ENCODE results near the gene DNHD1.
A peak's percentile ranks its signal among the peaks of the same experiment; 100 is the strongest.

The DNHD1 gene

DNA sequence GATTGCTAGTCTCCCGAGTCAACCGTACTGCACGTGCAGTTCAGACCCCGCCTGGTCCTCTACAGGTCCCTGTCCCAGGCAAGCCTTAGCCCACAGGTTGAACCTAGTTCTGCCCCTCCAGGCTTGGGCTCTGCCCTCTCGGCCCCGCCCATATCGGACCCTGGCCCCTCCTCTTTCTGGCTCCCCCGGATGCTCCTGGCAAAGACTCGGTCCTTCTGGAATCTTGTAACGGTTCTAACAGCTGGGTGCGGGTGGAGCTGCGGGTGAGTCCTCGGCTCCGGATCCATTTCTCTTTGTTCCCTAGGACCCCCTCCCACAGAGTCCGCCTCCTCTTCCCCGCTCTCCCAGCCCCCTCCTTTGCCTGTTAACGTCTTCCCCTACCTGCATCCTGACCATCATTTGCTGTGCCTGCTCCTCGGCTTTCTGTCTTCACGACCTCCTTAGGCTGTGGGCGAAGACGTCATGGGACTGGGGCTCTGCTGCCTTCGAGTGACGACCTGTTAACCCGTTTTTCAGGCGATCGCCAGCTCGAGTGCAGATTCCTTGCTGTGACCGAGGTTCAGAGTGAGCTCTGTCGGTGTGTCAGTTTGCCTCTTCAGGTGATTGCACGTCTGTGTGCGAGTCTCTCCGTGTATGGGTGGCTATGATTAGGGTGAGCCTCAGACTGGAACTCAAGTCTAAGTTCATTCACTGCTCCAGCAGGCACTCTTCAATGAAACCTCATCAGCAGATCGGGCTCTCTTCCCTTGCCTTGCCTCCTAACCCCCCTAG, at the start of gene DNHD1:
Gene DNHD1 (plus strand): TSS at position 212 of the 771 bp plus-strand sequence. CDS start 936 bp downstream, outside the sequence.
- no peak for DNase-seq

- no peak for DNase-seq
Measured at GRCh38 chr11:6448574-6448973, 48.5 kb upstream of the DNHD1 start.

DNA sequence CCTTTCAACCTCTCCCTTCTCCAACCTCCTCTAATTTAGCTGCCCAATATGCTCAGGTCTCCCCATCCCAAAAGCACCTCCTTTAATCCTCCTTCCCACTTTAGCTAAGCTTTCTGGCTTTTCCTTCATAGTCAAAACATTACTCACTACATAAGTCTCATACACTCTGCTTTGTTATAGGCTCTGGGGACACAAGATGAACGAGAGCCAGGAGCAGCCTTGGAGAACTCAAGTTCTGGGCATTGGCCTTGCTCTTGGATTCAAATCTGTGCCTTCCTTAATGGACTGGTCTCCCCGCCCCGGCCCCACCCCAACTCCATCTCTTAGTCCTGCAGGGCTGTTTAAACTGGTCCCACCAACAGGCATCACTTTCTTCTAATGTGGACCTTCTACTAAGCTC, 44.9 kb upstream of the DNHD1 start:
- no peak for DNase-seq

- no peak for DNase-seq
Measured at GRCh38 chr11:6453152-6453551, 43.9 kb upstream of the DNHD1 start.

DNA sequence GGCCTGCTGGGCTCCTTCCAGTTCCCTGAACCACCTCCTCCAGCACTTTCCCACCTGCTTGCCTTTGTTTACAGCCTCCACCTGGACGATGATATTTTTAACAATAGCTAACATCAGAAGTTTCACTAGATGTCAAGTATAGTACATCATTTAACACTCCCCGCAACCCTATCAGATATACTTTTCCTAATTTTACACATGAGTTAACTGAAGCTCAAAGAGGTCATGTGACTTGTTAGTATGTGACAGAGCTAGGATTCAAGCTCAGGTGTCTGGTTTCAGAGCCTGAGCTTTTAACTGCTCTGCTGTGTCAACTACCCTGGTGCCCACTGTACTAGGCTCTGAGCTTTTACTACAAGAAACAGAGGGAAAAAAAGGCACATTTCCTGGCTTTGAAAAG, 42.0 kb upstream of the DNHD1 start:
- DNase-seq: no peak

DNA sequence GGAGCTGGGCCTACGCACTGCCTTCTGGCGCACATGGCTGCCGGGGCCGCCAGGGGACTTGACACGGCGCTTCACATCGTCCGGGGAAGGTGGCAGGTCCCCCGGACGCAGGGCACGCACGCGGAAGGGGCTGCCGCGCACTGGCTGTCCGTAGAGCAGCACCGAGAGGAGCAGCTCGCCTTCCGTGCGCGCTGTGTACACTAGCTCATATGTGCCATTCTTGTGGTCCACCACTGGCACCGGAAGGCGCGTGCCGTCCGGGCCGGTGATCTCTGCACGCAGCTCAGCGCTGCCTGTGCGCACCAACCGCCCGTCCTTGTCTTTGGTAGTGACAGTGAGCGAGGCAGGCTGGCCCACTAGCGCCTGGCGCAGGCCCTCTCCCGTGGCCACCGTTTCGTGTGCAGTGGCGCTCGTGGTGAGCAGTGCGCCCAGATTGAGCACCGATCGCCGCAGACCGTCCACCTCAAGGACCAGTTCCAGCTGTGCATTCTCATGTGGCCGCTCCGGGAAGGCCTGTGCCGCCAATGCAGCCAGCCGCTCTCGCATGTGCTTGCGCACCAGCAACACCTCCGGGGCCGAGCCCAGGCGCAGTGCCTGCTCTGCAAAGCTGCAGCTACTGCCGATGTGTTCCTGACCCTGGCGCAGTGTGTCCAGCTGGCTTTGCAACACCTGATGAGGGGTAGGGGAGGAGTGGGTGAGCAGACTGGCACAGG, 40.6 kb upstream of the DNHD1 start:
- DNase-seq: no peak

DNA sequence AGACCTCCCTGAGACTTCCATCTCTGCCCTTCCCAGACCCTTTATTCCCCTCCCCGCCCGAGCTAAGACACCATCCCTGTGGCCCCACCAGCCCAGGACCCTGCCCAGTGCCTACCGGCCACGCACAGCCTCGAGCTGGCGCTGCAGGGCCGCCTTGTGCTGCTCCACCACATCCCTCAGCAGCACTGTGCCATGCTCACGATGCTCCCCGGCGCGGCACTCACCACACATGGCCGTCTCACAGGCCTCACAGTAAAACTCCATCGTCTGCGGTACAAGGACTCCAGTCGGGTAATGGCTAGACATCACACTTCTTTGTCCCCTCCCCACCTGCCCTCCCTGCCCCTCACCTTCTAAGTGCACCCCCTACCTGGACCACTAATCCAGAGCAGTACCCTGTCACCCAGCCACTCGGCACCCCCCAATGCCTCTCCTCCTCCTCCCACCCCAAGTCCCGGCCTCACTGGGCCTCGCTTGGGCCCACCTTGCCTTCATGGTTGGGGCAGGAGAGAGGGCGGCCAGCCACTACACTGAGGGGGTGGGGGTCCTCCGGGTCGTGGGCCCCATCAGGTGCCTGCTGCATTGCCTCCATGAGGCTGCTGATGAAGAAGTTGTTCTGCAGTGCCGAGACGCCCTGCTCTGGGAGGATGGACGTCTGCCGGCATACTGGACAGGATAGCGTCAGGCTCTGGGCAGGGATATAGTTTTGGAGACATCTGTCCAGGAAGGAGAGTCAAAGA, 39.3 kb upstream of the DNHD1 start:
- DNase-seq: no peak

GRCh38 chr11:6458352-6459098, 38.6 kb upstream of the DNHD1 start:
- no peak for DNase-seq

DNA sequence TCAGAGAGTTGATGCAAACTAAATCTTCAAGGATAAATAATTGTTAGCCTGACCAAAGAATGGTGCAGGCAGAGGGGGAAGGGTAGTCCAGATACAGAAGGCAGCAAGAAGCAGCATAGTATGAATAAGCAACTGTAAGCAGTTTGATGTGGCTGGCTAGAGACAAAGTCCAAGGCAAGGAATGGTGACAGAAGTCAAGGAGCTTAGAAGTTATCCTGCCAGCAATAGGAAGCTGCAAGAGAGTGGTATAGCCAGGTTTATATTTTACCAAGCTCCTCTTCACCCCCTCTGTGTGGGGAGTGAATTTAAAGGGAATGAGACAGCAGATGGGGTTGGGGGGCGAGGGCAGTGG, 38.0 kb upstream of the DNHD1 start:
- no peak for DNase-seq

GRCh38 chr11:6468712-6469495, 28.2 kb upstream of the DNHD1 start:
- no peak for DNase-seq

DNA sequence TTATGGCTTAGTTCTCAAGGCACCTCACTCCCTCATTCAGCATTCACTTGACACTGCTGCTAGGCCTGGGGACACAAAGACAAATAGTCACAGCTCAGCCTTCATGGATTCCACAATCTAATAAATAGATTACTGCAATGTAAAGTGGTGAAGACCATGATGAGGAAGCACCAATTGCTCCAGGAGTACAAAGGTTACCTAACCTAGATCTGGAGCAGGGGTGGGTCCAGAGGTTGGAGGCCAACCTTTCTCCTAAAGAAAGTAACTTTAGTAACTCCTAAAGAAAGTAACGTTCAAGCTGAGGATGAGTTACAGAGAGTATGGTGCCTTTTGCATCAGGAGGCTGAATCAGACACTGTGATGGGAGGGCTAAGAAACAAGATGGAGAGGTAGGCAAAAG, 27.5 kb upstream of the DNHD1 start:
- DNase-seq: no peak

DNA sequence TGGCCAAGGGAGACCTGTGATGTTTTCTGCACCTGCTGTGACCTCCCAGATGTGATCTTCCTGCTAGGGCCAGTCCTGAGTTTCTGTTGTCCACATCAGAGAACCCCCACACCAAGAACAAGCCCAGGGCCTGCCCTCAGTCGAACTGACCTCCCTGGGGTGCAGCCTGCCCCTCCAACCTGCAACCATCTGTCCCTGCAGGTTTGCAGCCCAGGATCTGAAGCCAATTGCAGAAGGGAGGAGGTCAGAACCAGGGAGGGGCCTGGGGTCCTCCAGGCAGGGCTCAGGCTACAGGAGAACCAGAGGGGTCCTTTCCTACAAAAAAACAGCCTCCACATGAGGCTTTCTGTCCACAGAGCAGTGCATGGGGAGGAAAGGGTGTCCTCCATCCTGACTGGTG, 24.1 kb upstream of the DNHD1 start:
- no peak for DNase-seq

GRCh38 chr11:6473451-6474412, 23.3 kb upstream of the DNHD1 start, which contains the start of gene TRIM3:
TSS of gene TRIM3 (minus strand) at chr11:6473941. CDS start at chr11:6465695, 8,246 bp downstream.
- DNase-seq: peak; percentile 28

DNA sequence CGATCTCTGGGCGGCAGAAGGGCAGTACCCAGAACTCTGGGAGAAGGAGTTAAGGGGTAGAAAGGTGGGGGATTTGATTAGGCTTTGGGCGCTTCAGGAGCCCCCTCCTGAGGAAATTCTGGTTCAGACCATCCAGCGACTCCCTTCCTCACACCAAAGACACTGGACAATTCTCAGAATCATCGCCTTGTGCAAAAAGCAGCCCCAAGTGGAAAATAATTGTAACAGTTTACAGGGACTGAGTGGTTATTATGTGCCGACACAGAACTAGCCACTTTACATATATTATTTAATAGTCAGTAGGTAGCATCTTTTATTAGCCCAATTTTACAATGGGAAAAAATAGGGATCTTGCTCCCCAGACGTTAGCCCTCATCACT, 22.7 kb upstream of the DNHD1 start:
- DNase-seq: no peak

DNA sequence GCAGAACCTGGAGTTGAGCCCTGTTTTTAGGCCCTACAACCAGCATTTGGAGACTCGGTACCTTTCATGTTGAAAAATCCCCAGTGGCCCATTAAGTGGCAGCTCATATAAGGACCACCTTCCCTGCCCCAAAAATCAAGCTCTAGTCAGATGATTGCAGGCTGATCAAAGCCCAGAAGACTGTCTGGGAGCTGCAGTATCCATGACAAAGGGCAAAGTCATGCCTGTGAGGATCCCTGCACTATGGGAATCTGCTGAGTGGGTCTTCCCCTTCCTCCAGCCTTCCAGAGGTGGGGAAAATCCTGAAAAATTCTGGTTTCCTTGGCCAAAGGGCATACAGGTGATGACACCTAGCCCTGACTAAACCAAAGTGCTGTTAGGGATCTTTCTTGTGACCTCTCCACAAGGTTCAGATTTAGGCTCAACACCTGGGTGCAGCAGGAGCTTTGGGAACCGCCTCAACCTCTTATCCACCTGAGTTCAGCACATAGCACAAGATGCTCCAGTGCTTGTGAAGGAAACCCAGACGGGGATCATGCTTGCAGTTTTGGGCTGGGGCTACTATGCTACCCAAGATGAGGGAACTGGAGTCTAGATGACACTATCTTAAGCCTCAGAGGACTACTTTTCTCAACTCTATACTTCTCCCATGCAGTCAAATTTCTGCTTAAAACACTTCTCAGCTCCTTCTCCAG, 22.1 kb upstream of the DNHD1 start:
- DNase-seq: no peak

DNA sequence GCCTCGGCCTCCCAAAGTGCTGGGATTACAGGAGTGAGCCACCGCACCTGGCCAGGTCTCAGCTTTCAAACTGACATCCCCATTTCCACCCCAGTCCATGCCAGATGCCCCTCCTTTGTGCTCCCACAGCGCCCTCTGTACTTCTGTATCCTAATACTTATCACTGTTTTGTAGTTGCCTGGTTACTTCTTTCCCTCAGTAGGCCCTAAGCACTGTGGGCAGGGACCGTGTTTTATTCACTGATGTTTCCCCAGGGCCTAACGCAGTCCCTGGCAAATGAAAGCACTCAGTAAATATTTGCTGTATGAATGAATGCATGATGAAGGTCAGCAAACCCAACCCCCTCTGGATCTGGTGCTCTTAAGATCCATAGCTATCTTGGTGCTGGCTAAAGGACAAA, 21.1 kb upstream of the DNHD1 start:
- no peak for DNase-seq

- no peak for DNase-seq
Measured at GRCh38 chr11:6476571-6476970, 20.5 kb upstream of the DNHD1 start.

GRCh38 chr11:6480299-6480914, 16.7 kb upstream of the DNHD1 start:
- no peak for DNase-seq

DNA sequence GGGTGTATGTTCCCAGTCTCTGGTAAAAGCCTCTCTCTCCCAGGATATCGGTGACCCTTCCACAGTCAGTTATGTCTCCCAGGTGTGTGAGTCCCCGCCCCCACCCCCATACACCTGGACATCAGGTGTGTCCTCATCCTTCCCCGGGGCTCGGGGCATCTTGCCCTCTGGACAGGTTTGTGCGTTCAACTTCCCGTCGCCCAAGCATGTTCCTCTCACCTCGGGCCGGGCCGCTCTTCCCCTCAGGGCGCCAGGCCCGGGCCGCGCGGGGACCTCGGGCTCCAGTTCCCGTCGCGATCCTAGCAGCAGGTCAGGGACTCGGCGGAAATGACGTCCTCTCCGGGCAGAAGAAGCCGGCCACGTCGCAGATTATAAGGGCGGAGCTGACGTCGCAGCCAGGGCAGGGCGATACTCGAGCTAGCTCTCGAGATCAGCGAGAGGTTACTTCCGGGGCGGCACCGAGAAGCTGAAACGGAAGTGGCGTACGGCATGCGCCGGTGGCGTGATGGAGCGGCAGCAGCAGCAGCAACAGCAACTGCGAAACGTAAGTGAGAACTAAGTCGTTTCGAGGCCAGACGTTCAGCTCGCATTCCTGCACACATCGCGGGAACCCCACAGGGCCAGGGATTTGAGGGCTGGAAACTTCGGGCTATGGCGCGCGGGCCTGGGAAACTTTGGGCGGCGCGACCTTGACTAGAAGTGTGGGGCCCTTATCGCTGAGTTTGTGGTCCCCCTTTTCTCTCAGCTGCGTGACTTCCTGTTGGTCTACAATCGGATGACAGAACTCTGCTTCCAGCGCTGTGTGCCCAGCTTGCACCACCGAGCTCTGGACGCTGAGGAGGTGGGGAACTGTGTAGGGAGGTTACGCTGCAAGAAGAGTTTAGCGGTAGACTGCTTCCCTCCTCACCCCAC, 15.8 kb upstream of the DNHD1 start, which contains the start of the genes ARFIP2 and TIMM10B:
Gene ARFIP2 (minus strand): TSS at position 320 of the 912 bp plus-strand sequence. CDS start 910 bp downstream, outside the sequence.
Gene TIMM10B (plus strand): TSS at position 490 of the 912 bp plus-strand sequence. CDS start 16 bp downstream, at position 506.
- peak; percentile 95 for DNase-seq

All from GDM1 (cell line).